GM19099 (cell line): ENCODE data around the gene WLS.

Experiments
- POLR2A ChIP-seq: IDR thresholded peaks from 3 replicates; pipeline ENCODE4 v1.6.1; 2011; ENCODE audit warnings: low read depth; ENCODE audit not compliant: insufficient read length; ENCODE audit errors: extremely low read depth

WLS gene

GRCh38 chr1:68142461-68142860, 89.9 kb downstream of the WLS start:
- no peak for TF ChIP-seq POLR2A

GRCh38 chr1:68142036-68142435, 90.3 kb downstream of the WLS start:
- TF ChIP-seq POLR2A = no peak

- TF ChIP-seq POLR2A = no peak
Measured at GRCh38 chr1:68141071-68142021, 91.0 kb downstream of the WLS start.

GRCh38 chr1:68140536-68140935, 91.8 kb downstream of the WLS start:
- no peak for TF ChIP-seq POLR2A

GRCh38 chr1:68136187-68136586, 96.1 kb downstream of the WLS start:
- TF ChIP-seq POLR2A = no peak

- no peak for TF ChIP-seq POLR2A
Measured at GRCh38 chr1:68132426-68133130, 99.7 kb downstream of the WLS start.

- no peak for TF ChIP-seq POLR2A
Measured at GRCh38 chr1:68131261-68131660, 101.1 kb downstream of the WLS start.

GRCh38 chr1:68129536-68130250, 102.6 kb downstream of the WLS start:
- TF ChIP-seq POLR2A = no peak

GRCh38 chr1:68128820-68129219, 103.5 kb downstream of the WLS start:
- TF ChIP-seq POLR2A = no peak

- no peak for TF ChIP-seq POLR2A
Measured at GRCh38 chr1:68128157-68128556, 104.2 kb downstream of the WLS start.

GRCh38 chr1:68121536-68121935, 110.8 kb downstream of the WLS start:
- TF ChIP-seq POLR2A = no peak

- TF ChIP-seq POLR2A = no peak
Measured at GRCh38 chr1:68120136-68120791, 112.1 kb downstream of the WLS start.

- no peak for TF ChIP-seq POLR2A
Measured at GRCh38 chr1:68119445-68119844, 112.9 kb downstream of the WLS start.

GRCh38 chr1:68117416-68117815, 114.9 kb downstream of the WLS start:
- no peak for TF ChIP-seq POLR2A
